ENCODE results near the gene MAP2K5.

MAP2K5 gene

GRCh38 chr15:67515557-67515956, 26.9 kb upstream of the MAP2K5 start:
- H4K8ac ChIP-seq (ENCODE audit: low read depth, low read length) = no peak overlapping the region

GRCh38 chr15:67520321-67521028, 22.0 kb upstream of the MAP2K5 start:
- H2AK5ac ChIP-seq (ENCODE audit: low read depth, low read length) = no peak overlapping the region
- peak overlapping the region; percentile 97 for H2AFZ ChIP-seq (ENCODE audit: low read length)
- H3K27me3 ChIP-seq (ENCODE audit: control insufficient read depth in 3 of 3, insufficient read depth in 3 of 3, low read depth in 1 of 3, low read length in 3 of 3) = no peaks in the 10 kb centered on the region
- H3K4me1 ChIP-seq (ENCODE audit: control insufficient read depth in 2 of 2, insufficient read depth in 1 of 2, low read depth in 1 of 2, low read length in 2 of 2) = peaks cover 0 to 13% of the 10 kb centered on the region in 2 donors
- H2BK12ac ChIP-seq (ENCODE audit: low read length) = no peak overlapping the region
- H2BK120ac ChIP-seq (ENCODE audit: low read depth, low read length) = no peak overlapping the region
- no peak overlapping the region for H4K8ac ChIP-seq (ENCODE audit: low read depth, low read length)
- no peak overlapping the region for H3K4ac ChIP-seq (ENCODE audit: low read length)
- no peak overlapping the region for H2BK5ac ChIP-seq (ENCODE audit: low read length)
- H3K36me3 ChIP-seq (replicated peaks in 1 of 2; ENCODE audit: control insufficient read depth in 2 of 2, insufficient read depth in 2 of 2, low read length in 2 of 2) = no peaks in the 10 kb centered on the region
- peak overlapping the region; percentile 89 for H3K4me2 ChIP-seq (ENCODE audit: insufficient read depth, low read length, poor library complexity, severe bottlenecking)
- H3K79me1 ChIP-seq (ENCODE audit: low read depth, low read length) = peaks cover 3% of the 10 kb centered on the region
- H3K9ac ChIP-seq (ENCODE audit: low read depth, low read length, poor library complexity) = no peak overlapping the region
- H3K23ac ChIP-seq (ENCODE audit: low read depth, low read length, poor library complexity) = peak overlapping the region; percentile 99
- no peak for DNase-seq (ENCODE audit: low spot score)
- no peak overlapping the region for H2BK15ac ChIP-seq (ENCODE audit: low read length)
- H3K14ac ChIP-seq (ENCODE audit: low read length) = no peak overlapping the region
- peak overlapping the region; percentile 93 for H3K18ac ChIP-seq (ENCODE audit: low read length)
- H3K4me3 ChIP-seq (ENCODE audit: low read length in 2 of 2) = peak overlapping the region; percentile 82
- no peak overlapping the region for H3K27ac ChIP-seq (replicated peaks; ENCODE audit: low read length)
- WGBS, 2 donors (ENCODE audit: extremely low coverage in 2 of 2, insufficient read length in 2 of 2, insufficient replicate concordance in 1 of 2) = no CpG with 5 or more reads among the region's 24 CpGs
- no peaks in the 10 kb centered on the region for H3K9me3 ChIP-seq (replicated peaks in 1 of 2; ENCODE audit: control insufficient read depth in 2 of 2, insufficient read depth in 1 of 2, low read depth in 1 of 2, low read length in 2 of 2)
- no peak overlapping the region for H4K91ac ChIP-seq (ENCODE audit: low read depth, low read length, poor library complexity)

More at GRCh38 chr15:67515557-67515956, 26.9 kb upstream of the MAP2K5 start:
- Histone ChIP-seq H3K27me3 (ENCODE audit: control insufficient read depth in 3 of 3, insufficient read depth in 3 of 3, low read depth in 1 of 3, low read length in 3 of 3) (no peaks in the 10 kb centered on the region), H2BK15ac (ENCODE audit: low read length) (no peak overlapping the region), H3K4ac (ENCODE audit: low read length) (no peak overlapping the region), H2BK120ac (ENCODE audit: low read depth, low read length) (no peak overlapping the region), H4K91ac (ENCODE audit: low read depth, low read length, poor library complexity) (no peak overlapping the region), H3K14ac (ENCODE audit: low read length) (no peak overlapping the region), H2AFZ (ENCODE audit: low read length) (no peak overlapping the region), H3K9ac (ENCODE audit: low read depth, low read length, poor library complexity) (no peak overlapping the region), H3K23ac (ENCODE audit: low read depth, low read length, poor library complexity) (no peak overlapping the region), H3K36me3 (replicated peaks in 1 of 2; ENCODE audit: control insufficient read depth in 2 of 2, insufficient read depth in 2 of 2, low read length in 2 of 2) (peaks cover 0 to 10% of the 10 kb centered on the region in 2 donors), H3K27ac (replicated peaks; ENCODE audit: low read length) (no peak overlapping the region), H2BK12ac (ENCODE audit: low read length) (no peak overlapping the region), H2BK5ac (ENCODE audit: low read length) (no peak overlapping the region), H3K4me3 (ENCODE audit: low read length in 2 of 2) (no peak overlapping the region), H3K4me1 (ENCODE audit: control insufficient read depth in 2 of 2, insufficient read depth in 1 of 2, low read depth in 1 of 2, low read length in 2 of 2) (peaks cover 0 to under 1% of the 10 kb centered on the region in 2 donors), H3K4me2 (ENCODE audit: insufficient read depth, low read length, poor library complexity, severe bottlenecking) (no peak overlapping the region), H3K18ac (ENCODE audit: low read length) (no peak overlapping the region), H2AK5ac (ENCODE audit: low read depth, low read length) (no peak overlapping the region), H3K9me3 (replicated peaks in 1 of 2; ENCODE audit: control insufficient read depth in 2 of 2, insufficient read depth in 1 of 2, low read depth in 1 of 2, low read length in 2 of 2) (no peaks in the 10 kb centered on the region), H3K79me1 (ENCODE audit: low read depth, low read length) (no peaks in the 10 kb centered on the region)
- no peak for DNase-seq (ENCODE audit: low spot score)
- WGBS, 2 donors (ENCODE audit: extremely low coverage in 2 of 2, insufficient read length in 2 of 2, insufficient replicate concordance in 1 of 2) = no CpG with 5 or more reads among the region's 2 CpGs

- peak within 1 kb of the TSS; percentile 89 for H2BK120ac ChIP-seq (ENCODE audit: low read depth, low read length)
- H4K8ac ChIP-seq (ENCODE audit: low read depth, low read length) = peak within 1 kb of the TSS; percentile 94
- H3K4me3 ChIP-seq (ENCODE audit: low read length in 2 of 2) = peak within 1 kb of the TSS; percentile 82
- peak within 1 kb of the TSS; percentile 100 for H2BK15ac ChIP-seq (ENCODE audit: low read length)
- peaks cover 3% of the 10 kb centered on the region for H3K79me1 ChIP-seq (ENCODE audit: low read depth, low read length)
- peak within 1 kb of the TSS; percentile 97 for H3K4ac ChIP-seq (ENCODE audit: low read length)
- peak within 1 kb of the TSS; percentile 61 for H3K27ac ChIP-seq (replicated peaks; ENCODE audit: low read length)
- H3K36me3 ChIP-seq (replicated peaks in 1 of 2; ENCODE audit: control insufficient read depth in 2 of 2, insufficient read depth in 2 of 2, low read length in 2 of 2) = no peaks in the 10 kb centered on the region
- H3K4me2 ChIP-seq (ENCODE audit: insufficient read depth, low read length, poor library complexity, severe bottlenecking) = peak within 1 kb of the TSS; percentile 89
- peak within 1 kb of the TSS; percentile 99 for H3K23ac ChIP-seq (ENCODE audit: low read depth, low read length, poor library complexity)
- H3K4me1 ChIP-seq (ENCODE audit: control insufficient read depth in 2 of 2, insufficient read depth in 1 of 2, low read depth in 1 of 2, low read length in 2 of 2) = peaks cover 0 to 13% of the 10 kb centered on the region in 2 donors
- H3K27me3 ChIP-seq (ENCODE audit: control insufficient read depth in 3 of 3, insufficient read depth in 3 of 3, low read depth in 1 of 3, low read length in 3 of 3) = no peaks in the 10 kb centered on the region
- peak within 1 kb of the TSS; percentile 95 for H3K9ac ChIP-seq (ENCODE audit: low read depth, low read length, poor library complexity)
- H2AK5ac ChIP-seq (ENCODE audit: low read depth, low read length) = peak within 1 kb of the TSS; percentile 52
- peak within 1 kb of the TSS; percentile 87 for H2BK5ac ChIP-seq (ENCODE audit: low read length)
- H2BK12ac ChIP-seq (ENCODE audit: low read length) = peak within 1 kb of the TSS; percentile 88
- peak; percentile 75 for DNase-seq (ENCODE audit: low spot score)
- peak within 1 kb of the TSS; percentile 77 for H3K14ac ChIP-seq (ENCODE audit: low read length)
- peak within 1 kb of the TSS; percentile 99 for H3K18ac ChIP-seq (ENCODE audit: low read length)
- H4K91ac ChIP-seq (ENCODE audit: low read depth, low read length, poor library complexity) = peak within 1 kb of the TSS; percentile 64
- WGBS, 2 donors (ENCODE audit: extremely low coverage in 2 of 2, insufficient read length in 2 of 2, insufficient replicate concordance in 1 of 2) = no CpG with 5 or more reads among the region's 94 CpGs
- no peaks in the 10 kb centered on the region for H3K9me3 ChIP-seq (replicated peaks in 1 of 2; ENCODE audit: control insufficient read depth in 2 of 2, insufficient read depth in 1 of 2, low read depth in 1 of 2, low read length in 2 of 2)
- peak within 1 kb of the TSS; percentile 97 for H2AFZ ChIP-seq (ENCODE audit: low read length)
Measured at GRCh38 chr15:67521029-67521782, 21.3 kb upstream of the MAP2K5 start, which contains the start of gene C15orf61. Gene C15orf61, plus strand, starts transcription at chr15:67521131. Its CDS starts 118 bp downstream, at chr15:67521249.

All from neuronal stem cell (in vitro differentiated cells).